Skin of body (tissue), 2 donors: ENCODE measurements around the gene NFIL3. TPM values are rescaled to one million over a fixed set of nuclear protein-coding genes. Genes with fewer than 3 reads are reported as not detected.

Source experiments
- DNase-seq: peaks from one replicate; lab custom pipeline; 2025; lab: John Stamatoyannopoulos, UW
- total RNA-seq: library from RNA; depleted of rRNA; stranded (reverse); fragments of >200 nt; gene quantifications from one replicate; pipeline ENCODE4 v1.2.3, GENCODE V29; 2014

NFIL3 gene
- total RNA-seq, 1 donor from 2014 or later = 52.2 TPM

- DNase-seq = peak; percentile 6
These were observed 62.9 kb downstream of the NFIL3 start for GRCh38 chr9:91360551-91361290.

- no peak for DNase-seq
These were observed 63.7 kb downstream of the NFIL3 start for GRCh38 chr9:91359734-91360470.

DNA sequence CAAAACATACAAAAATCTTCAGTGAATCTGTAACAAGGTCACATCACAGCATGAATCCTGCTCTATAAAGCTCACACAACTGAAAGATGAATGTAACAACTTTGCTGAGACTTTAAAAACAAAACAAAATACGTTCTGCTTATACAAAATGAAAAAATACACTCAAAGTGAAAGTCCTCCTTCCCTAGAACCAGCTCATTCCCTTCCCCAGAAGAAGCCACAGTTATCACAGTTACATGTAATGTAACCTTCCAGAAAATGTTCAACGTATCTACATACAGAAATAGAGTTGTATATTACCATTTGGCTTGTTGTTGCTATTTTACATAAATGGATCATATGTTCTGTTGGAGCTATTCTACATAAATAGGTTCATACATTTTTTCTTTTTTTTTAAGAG, 64.5 kb downstream of the NFIL3 start:
- DNase-seq = no peak

Other genes starting within 250 kb of the NFIL3 start
- gene AUH, start 61.9 kb downstream of the NFIL3 start, total RNA-seq = 30.0 TPM